Right ventricle myocardium superior (tissue), 1 donor: ENCODE measurements around the gene CCL13. TPM values are rescaled to one million over a fixed set of nuclear protein-coding genes. Genes with fewer than 3 reads are reported as not detected.

Experiments used
- ATAC-seq: fragments of 200-7000 bp; cut with Tn5 transposase; one replicate; pipeline ENCODE4 v1.9.1; 2020; ENCODE audit warnings: mild to moderate bottlenecking; ENCODE audit not compliant: poor library complexity
- DNase-seq: peaks from one replicate; pipeline ENCODE4 v3.0.0-alpha.2; 2020
- intact Hi-C: fragments of 100-400 bp; cut with DNase I; formaldehyde crosslinking; loops from one replicate; pipeline ENCODE4 v1.11.2; 2022
- total RNA-seq: library from RNA; stranded (reverse); fragmentation: NEBNext Ultra II Directional; extraction: Animal tissue kit (Norgen Biotek cat#: 25700); gene quantifications from one replicate; pipeline ENCODE4 v1.2.1, GENCODE V29; 2021
- donor health status: DM: no; HTN: yes; CAD: no; lungs with severe emphysema.

Gene CCL13
- total RNA-seq, 1 donor from 2014 or later = 1.6 TPM

DNA sequence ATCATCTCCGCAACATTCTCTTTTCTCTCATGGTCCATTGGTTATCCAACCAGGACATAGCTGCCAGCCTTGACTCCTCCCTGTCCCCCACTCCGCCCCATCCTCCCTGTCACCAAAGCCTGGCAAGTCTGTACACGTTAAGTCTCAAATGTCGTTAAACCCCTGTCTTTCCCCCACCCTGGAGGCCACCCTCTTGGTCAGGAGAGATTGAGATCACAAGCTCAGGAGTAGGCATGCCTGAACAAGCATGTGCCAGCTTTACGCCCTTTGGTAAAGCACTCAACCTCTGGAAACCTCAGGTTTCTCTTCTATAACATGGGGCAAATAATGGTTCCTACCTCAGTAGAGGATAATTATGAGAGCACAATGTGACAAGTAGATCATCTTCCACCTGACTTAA lies 44.9 kb downstream of the CCL13 start:
- no peak for ATAC-seq
- intact Hi-C loops = no loop called here

DNA sequence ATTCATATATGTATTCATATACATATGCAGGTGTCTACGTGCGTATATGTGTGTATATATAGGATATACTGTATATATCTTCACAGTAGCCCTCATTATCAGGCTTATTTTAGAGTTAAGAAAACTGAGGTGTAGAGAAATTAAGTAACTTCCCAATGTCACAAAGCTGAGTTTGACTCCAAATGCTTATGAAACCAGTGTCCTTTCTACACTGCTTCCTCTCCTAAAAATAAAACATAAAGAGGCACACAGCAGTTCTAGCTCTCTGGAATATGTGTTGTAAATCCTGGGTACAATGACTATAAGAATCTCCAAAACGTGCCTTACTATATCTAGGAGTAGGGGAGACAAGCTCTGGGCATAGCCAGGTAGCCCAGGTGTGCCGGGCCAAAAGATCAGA lies 46.7 kb downstream of the CCL13 start:
- ATAC-seq (no peak), DNase-seq (no peak)
- intact Hi-C loops = no loop called here

More for the DNA sequence above, 44.9 kb downstream of the CCL13 start:
- DNase-seq = no peak

DNA sequence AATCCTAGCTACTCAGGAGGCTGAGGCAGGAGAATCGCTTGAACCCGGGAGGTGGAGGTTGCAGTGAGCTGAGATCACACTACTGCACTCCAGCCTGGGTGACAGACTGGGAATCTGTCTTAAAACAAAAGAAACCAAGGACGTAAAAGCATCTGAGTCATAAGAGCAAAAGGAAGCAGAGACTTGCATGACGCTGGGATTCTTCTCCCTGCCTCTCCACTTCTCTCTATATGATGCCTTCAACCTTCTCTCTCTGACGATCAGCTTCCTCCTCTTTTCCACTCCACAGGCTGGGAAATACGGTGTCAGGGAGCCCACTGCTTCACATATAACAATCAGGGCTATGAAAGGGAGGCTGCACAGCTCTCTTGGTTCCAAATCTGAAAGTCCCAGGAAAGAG lies 49.9 kb downstream of the CCL13 start:
- ATAC-seq (no peak), DNase-seq (no peak)
- intact Hi-C loops = no loop called here

Other genes with a start within 250 kb of the CCL13 start
- gene CCL2, start 101.2 kb upstream of the CCL13 start, total RNA-seq = 20.7 TPM
- gene CCL7, start 86.3 kb upstream of the CCL13 start, total RNA-seq = not detected
- gene CCL11, start 70.7 kb upstream of the CCL13 start, total RNA-seq = 4.0 TPM
- gene CCL8, start 37.0 kb upstream of the CCL13 start, total RNA-seq = not detected
- not detected for gene CCL1, start 6.8 kb downstream of the CCL13 start, total RNA-seq
- gene TMEM132E, start 223.1 kb downstream of the CCL13 start, total RNA-seq = not detected